Stimulated activated CD4-positive, alpha-beta T cell treated with anti-CD3 and anti-CD28 coated beads, Interleukin-12 subunit alpha, Interleukin-12 subunit beta, amount 100 ng/mL, for 4 hours (primary cell): Measurements from ENCODE around the gene SH3TC1.

Source experiments
- DNase-seq: peaks from one replicate; pipeline ENCODE4 v3.0.0-alpha.2; 2020

SH3TC1 gene

DNA sequence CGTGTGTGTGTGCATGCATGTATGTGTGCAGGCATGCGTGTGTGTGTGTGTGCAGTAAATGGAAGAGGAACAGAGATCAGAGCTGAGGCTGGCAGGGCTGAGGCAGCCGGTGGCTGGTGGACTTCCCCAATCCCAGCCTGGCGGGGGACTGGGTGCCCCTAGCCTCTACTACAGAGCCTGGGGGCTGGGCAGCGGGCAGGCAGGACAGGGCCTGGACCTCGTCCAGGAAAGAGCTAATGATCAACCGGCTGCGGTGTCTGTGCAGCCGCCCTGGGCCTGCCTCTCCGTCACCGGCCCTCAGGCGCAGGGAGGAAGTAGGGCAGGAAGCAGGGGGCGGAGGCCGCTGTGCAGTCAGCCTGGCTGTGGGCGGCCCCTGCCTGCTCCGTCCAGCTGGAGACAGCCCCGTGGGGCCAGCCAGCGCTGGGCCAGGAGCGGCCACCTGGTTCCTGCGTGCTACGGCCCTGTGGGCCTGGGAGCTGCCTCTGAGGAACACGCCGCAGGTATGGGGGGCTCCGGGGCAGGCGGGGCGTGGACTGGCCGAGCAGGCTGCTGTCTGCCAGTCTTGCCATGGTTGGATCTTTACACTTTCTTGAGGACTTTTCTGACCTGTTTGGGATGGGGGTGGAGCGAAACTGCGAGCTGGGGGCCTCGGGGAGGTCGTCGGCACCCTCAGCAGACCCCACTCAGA is at the start of gene SH3TC1:
Gene SH3TC1 (plus strand): TSS at position 385 of the 688 bp plus-strand sequence. CDS start 5,905 bp downstream, outside the sequence.
- DNase-seq, result peak; percentile 50

DNA sequence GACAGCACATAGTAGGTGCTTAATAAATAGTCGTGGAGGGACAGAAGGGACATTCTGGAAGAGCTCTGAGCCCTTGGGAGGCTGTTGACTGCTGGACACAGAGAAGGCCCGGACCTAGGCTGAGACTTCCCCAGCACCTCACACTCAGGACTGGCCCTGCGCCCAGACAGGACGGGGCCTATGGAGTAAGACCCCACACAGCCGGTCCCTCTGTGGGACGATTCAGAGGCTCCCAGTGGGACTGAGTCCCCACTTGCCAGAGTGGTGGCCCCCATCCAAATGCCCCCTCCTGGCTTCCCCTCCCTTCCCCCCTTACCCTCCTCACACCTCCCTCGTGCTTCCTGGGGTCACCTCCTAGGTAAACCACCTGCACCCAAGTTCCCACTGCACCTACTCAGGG is 49.4 kb upstream of the SH3TC1 start:
- DNase-seq, result no peak

DNA sequence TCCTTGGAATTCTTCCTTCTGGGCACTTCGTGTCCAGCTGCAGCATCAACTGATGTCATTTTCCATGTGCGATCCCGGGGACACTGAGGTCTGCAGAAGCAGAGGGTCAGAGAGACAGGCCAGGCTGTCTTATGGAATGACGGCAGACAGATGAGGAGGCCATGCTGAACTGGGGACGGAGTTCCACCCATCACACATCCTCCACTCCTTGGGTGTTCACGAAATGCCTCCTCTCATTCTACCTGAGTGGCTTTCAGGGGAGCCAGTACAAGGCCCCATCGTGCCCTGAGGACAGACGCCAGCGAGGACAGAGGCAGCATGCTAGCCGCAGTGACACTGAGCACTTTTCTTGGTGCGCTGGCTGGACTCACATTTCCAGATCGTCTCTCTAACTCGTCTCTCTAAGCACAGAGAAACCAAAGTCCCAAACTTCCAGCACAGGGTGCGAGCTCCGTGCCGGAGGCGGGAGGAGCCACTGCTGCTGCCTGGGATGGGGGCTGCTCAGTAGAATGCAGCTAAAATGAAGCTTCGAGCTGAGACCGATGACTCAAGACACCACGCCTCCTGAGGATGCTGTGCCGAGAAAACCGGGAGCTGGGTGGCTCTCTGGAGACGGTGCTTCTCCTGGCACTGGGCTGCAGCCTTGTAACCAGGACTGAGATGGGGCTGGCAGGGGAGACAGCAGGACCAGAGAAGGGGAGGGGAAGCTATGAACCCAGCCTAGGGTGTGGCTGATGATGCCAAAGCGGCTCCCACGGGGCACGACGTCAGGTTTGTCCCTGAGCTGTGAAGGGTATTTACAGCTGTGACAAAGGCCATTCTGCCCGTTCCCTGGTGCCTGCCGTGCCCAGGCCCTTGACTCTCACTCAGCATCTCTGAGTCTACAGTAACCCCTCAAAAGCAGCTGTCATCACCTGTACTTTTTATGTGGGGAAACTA is 48.7 kb upstream of the SH3TC1 start:
- DNase-seq, result no peak

DNA sequence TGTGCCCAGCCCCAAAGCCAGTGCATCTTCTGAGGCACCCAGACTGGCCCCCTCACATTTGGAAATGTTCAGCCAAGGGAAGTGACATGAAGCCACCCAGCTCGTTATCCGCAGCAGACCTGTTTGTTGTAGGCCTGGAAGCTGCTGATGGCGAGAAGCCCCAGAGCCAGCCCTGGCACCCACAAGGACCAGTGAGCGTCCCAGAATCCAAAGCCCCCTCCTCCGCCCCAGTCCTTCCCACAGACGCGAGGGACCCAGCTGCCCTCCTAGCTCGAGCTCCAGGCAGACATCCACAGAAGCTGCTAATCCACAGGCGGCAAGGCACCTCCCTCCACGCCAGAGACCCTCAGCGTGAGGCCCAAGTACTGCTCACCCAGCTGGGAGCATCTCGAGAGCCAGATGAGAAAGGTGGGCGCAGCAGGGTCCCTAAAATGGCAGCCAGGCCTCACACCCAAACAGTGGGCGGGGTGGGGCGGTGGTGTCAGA is 47.9 kb upstream of the SH3TC1 start:
- no peak for DNase-seq

DNA sequence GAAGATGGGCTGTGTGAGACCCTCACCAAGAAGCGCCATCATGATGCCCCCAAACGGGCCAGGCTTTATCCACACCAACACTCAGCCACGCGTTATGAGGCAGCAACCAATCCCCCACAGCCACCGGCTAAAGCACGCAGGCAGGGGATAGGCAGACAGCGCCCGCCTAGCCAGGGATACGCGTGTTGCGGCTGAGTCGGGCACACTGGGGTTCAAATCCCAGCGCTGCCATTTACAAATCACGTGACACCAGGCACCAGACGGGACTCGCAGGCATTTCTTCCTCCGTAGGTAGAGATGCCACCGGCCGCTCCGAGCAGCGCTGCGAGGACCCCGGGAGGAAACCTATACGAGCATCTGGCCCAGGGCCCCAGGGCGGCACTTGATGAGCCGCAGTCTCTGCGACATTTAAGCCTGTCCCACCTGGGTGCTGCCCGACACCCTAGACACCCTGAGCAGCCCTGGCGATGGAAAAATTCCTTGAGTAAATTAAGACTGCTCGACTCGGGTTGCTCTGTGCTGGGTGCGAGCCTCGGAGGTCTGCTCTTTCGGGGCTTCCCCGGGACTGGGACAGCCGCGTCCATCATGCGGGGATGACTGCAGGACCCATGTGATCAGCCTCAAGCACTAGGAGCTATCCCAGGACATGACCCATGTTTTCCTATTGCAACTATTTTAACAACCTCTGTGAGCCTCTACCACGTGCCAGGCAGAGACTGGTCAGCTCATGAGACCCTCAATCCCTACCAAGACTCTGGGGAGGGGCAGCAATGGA is 46.8 kb upstream of the SH3TC1 start:
- no peak for DNase-seq

DNA sequence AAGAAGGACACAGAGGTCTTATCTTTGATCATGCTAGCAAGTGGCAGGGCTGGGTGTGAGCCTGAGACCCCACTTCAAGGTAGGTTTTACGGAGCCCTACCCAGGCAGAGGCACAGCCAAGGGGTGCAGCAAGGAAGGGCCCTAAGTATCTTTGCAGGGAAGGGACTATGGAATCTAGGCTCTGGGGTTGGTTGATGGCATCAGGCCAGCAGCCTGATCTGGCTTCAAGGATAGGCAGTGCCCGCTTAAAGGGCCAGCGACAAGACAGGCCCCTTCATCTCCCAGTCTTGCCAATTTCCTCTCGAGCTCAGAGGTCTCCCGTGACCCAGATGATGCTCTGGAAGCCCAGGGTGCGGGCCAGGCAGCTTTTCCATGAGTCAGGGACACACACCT is 46.2 kb upstream of the SH3TC1 start:
- no peak for DNase-seq

DNA sequence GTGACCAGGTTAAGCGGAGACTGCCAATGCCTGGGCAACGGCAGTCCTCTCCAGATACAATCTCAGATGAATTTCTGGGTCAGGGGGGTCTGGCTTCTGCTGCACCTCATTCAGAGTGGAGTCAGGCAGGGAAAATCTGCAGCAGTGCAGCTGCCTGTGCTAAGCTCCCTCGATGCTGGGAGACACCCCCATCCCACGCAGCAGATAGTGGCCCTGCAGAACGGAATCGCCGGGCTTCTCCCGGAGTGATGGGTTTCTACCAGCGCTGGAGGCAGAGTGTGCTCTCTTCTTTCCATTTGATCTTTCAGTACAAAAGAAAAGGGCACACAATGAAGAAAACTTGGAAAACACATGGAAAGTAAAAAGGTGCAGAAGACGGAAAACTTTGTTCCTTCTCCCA is 45.6 kb upstream of the SH3TC1 start:
- DNase-seq, result no peak

DNA sequence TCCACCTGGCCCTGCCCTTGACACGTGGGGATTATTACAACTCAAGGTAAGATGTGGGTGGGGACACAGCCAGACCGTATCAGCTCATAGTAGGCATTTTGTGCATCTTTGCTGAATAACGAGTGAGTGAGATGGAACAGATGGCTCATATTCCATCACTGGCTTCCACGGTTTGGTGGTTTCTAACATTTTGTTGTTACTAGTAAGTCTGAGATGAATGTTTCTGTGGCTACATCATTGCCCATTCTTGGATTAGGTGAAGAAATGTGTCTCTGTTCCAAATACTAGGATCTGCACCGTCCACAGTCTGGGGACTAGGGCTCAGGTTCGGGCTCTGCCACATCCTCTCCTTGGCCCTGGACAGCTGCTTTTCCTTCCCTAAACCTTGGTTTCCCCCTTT is 44.0 kb upstream of the SH3TC1 start:
- no peak for DNase-seq

DNA sequence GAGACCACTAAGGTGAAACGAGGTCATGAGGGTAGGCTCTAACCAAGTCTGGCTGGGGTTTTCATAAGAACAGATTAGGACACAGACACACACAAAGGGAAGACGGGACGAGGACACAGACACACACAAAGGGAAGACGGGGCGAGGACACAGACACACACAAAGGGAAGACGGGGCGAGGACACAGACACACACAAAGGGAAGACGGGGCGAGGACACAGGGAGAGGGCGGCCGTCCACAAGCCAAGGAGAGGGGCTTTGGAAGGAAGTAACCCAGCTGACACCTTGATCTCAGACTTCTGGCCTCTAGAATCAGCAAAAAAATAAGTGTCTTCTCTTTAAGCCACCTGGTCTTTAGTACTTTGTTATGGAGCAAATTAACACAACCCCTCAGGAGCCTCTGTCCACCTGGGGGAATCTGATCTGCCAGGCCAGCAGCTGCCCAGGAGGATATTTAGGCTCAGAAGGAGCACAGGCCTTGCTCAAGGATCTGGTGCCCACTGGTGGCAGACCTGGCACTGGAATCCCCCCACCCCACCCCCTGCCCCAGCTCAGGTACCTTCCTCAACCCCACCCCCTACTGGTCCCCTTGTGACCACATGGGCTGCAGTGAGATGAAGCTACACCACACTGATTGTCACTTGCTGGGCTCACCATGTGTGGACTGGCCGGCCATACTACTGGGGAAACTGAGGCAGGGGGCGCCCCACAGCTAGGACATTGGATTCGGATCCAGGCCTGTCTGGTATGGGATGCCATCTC is 43.2 kb upstream of the SH3TC1 start:
- DNase-seq, result no peak

DNA sequence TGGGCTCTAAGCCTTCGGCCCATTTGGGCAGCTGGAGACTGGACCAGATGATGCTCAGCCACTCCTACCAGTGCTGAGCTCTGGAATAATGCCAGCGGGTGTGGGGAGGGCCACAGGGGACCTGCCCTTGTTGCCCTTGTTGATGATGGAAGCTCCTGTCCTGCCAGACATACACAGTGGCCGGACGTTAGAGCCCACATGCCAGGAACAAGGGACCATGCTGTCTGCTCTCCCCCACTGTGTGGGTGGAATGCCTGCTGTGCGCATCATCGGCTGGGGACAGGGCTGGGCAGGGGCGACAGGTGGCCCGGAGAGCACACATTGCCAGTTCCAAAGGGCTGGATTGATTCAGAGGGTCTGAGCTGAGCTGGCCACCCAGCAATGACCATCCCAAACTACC is 42.5 kb upstream of the SH3TC1 start:
- DNase-seq, result no peak

DNA sequence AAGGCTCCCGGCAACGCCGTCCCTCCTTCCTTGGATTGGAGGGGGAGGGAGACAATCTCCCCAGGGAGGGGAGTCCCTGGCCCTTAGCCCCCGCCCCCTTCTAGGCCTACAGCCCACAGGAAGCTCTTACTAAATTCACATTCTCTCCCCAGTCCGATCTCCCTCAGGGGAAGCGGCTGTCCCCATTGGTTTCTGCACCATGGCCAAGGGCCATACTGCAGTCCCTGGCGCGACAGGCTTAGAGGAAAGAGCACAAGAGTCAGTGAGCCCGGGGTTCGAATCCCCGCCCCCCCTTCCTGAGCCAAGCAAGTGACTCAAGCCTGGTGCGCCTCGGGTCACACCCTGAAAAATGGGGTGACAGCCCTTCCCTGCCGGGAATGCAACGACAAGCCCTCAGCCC is 41.6 kb upstream of the SH3TC1 start:
- DNase-seq, result peak; percentile 7

DNA sequence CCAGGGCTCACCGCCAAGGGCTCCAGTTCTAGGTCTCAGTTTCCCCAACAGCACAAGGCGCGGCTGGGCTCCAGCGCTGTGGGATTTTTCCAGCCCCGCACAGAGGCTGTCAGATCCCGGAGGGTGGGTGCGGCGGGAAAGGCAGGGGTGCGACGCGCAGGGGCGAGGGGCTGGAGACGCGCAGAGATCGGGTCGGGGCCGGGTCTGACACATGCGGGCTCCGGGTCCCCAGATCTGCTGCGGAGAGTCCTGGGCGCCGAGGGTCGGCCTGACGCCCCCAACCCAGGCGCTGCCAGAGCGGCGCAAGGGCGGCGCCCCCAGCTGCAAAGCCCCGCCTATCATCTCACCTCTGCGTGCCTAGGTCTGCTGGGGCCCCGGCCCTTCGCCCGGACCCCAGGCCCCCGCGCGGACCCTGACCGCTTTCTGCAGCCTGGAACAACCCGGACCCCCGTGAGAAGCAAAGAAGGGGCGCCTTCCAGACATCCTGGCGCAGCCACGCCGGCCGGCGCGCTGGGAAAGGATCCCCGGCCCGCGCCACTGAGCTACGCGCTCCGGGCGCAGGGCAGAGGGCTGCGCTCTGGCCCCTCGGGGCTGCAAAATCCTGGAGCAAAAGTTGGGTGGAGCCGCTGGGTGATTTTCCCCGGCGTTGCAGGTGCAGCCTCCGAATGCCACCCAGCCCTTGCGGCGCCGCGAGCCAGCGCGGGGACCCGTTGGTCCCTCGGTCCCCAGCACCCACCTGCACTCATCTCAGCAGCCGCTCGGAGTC is 41.0 kb upstream of the SH3TC1 start:
- no peak for DNase-seq

DNA sequence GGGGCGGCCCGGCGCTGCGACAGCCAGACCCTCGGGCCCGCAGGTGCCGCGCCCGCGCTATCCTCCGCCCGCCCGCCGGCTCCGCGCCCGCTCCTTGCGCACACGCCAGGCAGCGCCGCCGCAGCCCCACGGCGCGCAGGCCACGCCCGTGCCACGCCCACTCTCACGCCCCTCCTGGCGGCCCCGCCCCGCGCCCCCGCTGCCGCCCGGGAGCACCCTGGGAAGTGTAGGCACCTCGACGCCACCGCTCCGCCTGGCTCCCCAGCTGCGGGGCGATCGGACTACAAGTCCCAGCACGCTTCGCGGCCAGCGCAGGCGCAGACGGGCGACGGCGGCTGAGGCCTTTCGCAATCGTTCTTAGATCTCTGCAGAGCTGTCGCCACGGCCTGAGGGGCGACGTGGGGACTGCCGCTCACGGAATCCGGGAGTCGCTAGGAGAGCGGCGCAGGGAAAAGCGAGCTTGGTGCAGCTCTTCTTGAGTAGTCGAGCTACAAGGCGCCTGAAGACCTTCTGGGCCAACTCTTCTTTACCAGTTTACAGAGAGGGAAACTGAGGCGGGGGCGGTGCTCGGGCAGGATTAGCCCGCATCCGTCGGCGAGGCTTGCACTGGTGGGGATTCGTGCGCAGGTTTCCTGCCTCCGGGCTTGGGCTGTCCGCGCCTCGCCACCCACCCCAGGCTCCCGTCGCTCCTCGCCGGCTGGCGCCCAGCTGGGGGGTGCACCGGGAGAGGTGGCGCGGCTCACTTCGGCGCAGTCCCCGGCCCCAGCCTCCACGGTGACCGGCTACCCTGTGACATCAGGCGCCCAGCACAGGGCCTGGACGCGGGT is 40.2 kb upstream of the SH3TC1 start, which contains the start of gene ABLIM2:
Gene ABLIM2 (minus strand): TSS at position 104 of the 827 bp plus-strand sequence. CDS start 124 bp downstream, outside the sequence.
- DNase-seq, result peak; percentile 98

DNA sequence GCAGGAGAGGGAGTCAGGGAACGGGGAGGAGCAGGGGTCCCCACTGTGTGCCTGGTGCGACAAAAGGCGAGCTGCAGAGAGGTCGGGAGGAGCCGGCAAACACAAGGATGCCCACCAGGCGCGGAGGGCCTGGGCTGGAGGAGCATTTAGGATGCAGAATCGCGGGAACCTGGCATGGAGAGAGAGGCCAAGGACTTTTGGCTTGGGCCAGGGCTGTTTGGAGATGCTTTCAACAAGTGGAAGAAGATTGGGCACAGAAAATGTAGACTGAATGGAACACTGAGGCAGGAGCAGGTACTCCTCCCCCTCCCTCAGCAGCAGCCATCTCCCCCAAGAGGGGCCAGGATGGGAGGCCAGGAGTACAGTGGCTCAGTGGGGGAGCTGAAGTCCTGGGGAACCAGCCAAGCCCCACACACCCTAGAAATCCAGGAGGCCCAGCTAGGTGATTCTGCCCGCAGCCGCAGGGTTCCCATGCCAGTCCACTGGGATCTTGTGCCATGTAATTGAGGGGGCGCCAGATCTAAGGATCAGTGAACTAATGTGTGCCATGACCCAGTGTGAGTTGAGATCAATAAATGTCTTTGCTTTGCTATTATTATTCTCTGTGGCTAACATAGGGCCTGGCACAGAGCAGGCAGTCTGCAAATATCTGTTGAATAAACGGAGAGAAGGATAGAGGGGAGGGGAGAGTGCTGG is 39.4 kb upstream of the SH3TC1 start:
- DNase-seq, result no peak

DNA sequence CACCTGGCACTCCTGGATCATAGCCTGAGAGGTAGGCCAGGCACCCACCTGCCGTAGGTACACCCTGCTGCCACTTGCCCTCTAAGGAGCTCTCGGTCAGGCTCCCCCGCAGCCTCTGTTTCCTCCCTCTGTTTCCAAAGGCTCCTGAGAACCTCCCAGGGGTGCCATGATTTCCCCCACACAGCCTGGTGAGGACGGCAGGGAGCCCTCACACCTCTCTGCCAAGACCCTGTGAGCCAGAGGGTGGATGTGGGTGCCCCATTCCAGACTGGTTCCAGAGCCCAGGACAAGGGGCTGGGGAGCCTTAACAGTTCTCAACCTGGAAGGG is 38.9 kb upstream of the SH3TC1 start:
- DNase-seq, result no peak

DNA sequence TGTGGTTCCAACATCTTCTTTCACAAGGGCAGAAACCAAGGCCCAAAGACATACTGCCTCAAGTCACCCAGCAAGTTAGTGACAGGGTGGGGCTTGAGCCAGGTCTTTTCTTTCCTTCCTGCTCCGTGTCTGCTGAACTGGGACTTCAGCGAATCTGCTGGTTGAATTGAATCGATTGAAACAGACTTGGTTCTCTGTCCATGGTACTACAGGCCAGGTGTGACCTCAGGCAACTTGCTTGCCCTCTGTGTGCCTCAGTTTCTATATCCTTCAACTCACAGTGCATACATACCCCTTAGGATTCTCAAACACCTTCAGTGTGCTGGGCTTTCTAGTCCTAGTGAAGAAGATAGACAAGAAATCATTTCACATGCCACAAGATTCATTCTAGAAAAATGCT is 38.5 kb upstream of the SH3TC1 start:
- DNase-seq, result no peak

DNA sequence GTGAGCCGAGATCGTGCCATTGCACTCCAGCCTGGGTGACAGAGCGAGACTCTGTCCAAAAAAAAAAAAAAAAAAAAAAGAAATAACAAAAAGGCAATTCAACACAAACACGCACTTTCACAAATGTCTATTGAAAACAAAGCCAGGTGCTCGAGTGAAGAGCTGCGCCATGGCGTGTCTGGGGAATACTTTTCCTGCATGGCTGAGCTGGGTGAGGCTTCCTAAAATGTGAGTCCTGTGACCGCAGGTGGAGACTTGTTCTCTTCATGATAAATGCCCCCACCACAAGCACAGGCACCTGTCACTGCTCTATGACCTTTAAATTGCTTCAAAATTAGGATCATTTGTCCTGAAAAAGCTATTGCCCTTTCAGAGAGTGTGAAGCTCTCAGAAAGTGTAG is 36.5 kb upstream of the SH3TC1 start:
- DNase-seq, result no peak

DNA sequence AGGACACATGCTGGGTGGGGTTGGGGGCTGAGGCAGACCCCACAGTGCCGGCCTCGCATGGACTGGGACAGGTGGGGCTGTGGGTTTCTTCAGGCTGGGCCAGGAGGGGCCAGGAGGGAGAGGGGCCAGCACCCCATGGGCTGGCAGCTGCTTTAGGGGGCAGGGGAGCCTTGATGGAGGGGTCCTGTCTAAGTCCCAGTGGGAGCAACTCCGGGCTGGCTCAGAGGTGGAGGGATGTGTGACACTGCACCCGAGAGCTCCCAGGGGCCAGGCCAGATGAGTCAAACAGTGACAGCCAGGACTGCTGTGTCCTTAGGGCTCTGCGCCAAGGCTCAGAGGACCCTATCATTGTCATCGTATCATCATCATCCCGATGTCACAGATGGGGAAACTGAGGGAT is 36.1 kb upstream of the SH3TC1 start:
- DNase-seq, result no peak

DNA sequence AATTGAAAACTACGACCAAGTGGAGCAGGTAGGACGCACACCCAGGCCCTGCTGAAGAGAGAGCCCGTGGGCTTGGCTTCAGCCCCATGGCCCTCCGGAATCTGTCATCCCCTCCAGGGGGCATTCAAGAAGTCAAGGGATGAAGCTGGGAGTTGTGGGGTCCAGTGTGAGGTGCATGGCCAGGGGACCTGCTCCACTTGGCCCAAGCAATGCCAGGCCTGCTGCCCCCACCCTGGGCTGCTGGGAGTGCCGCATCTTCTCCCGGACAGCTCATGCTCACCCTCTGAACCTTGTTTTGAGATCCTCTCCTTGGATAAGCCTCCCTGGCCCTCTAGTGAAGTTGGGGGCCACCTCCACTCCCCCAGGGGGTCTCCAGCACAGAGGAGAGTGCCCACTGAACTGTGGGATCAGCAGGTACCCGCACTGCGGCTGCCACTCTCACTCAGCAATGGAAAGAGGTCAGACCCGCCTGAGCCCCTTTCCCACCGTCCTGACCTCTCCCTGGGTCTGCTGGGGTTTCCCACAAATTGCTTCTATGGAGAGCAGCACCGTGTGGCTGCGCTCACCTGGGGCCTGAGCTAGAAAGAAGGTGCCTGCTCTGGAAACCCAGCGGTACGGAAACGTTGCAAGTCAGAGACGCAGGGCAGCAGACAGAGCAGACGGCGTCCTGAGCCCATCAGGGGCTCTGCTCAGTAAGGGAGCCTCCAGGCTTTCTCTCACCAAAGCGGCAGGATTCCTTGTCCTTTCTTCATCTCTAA is 35.5 kb upstream of the SH3TC1 start:
- no peak for DNase-seq
